HG02870 (cell line): Measurements from ENCODE around the gene SPAG9.
A peak's percentile ranks its signal among the peaks of the same experiment; 100 is the strongest.

Source experiments
- ATAC-seq: cut with Tn5 transposase; IDR thresholded peaks from one replicate; pipeline ENCODE4 v1.9.1; 2021; ENCODE audit warnings: mild to moderate bottlenecking, moderate library complexity; ENCODE audit not compliant: unreplicated experiment

SPAG9 gene

DNA sequence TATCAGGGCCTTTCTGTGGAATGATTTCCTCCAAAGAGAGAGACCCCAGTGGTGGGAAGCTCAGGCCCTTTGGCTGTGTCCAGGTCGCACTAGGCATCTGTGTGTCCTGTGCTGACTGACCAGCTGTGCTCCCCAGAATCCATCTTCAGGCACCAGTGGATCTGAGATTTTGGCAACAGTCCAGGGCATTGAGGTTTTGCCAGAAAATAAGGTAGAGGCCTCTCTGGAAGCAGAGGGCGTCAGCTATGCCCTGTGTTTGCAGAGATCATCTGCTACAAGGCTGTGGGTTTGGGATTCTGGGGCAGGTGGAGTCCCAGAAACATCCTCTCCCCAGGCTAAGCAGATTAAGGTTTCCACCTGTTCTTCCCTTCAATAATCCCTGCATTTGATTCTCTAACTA lies 197.1 kb downstream of the SPAG9 start:
- no peak for ATAC-seq

DNA sequence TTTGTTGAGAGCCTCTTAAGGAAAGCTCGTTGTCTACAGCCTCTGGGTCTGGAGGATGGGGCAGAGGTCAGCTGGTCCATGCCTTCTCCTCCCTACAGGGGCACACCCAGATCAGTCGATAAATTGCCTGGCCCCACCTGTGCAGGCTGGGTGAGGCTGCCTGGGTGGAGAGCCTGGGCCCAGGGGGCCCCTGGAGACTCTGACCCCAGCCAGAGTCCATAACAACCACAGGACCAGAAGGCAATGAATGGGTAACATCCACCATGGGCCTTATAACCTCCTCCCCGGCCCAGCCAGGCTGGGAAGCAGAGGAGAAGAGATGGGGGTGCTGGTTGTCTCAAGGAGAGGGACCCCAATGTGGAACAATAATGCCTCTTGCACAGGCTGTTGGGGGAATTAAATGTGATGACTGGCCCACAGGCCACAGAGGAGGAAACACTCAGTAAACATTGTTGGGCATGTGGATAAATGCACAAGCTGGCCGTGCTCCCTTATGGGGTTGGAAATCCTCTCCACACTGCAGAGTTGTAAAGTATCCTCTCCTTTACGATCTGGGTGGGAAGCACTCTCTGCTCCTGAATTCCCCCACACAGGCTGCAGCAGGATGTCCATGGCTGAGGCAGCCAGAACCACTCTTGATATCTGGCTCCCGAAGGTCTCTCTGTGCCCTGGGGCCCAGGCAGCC lies 197.8 kb downstream of the SPAG9 start:
- ATAC-seq = no peak

DNA sequence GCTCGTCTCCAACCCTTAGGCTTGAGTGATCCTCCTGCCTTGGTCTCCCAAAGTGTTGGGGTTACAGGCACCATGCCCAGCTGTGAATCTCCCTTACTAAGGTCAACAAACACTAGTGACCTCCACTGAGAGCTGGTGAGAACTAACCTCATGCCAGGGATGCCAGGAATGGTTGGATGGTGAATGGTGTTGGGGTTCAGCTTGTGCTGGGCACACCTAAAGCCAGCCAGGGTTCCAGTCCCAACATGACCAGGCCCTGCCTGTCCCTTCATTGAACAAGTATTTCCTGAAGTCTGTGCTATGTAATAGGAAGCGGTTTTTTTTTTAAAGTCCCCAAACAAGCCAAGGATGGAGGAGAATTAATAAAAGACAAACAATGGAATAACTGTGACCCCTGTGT lies 198.6 kb downstream of the SPAG9 start:
- ATAC-seq = no peak

DNA sequence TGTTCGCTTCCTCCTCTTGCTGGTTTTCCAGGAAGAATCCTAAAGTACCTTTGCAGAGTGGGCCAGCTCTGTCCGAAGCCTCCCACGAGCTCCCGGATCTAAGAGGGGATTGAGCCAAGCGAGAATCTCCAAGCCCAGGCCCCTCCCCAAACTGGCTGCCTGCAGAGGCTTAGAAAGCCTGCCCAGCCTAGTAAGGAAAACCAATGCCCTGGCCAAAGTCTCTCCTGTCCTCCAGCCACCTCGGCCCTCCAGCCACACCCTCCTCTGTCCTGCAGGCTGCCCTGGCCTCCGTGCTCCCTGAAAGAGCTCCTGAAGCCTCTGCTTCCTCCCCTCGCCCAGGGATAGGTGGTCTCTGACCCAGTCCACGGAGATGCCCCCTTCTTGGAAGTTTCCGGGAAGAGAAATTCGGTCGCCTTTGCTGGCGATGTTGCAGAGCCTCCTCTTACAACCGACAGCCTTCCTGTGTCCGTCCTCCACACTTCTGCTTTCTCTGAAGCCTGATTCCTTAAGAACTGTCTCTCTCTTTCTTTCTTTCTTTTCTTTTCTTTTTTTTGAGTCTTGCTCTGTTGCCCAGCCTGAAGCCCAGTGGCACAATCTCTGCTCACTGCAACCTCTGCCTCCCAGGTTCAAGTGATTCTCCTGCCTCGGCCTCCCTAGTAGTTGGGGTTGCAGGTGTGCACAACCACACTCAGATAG lies 199.6 kb downstream of the SPAG9 start:
- ATAC-seq = no peak

DNA sequence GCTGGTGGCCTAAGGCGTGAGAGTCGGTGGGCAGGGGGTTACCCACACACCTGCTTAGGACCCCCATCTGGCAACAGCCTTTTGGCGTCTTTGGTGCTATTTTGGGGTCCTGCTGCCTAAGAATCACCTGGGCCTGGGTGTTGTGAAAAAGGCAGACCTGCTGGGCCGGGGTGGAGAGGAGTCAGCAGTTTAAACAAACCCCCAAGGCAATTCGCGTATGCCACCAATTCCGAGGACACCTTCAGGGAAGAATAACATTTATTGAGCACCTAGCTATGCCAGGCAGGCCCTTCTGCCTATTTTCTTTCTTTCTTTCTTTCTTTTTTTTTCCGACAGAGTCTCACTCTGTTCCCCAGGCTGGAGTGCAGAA lies 200.6 kb downstream of the SPAG9 start:
- no peak for ATAC-seq

DNA sequence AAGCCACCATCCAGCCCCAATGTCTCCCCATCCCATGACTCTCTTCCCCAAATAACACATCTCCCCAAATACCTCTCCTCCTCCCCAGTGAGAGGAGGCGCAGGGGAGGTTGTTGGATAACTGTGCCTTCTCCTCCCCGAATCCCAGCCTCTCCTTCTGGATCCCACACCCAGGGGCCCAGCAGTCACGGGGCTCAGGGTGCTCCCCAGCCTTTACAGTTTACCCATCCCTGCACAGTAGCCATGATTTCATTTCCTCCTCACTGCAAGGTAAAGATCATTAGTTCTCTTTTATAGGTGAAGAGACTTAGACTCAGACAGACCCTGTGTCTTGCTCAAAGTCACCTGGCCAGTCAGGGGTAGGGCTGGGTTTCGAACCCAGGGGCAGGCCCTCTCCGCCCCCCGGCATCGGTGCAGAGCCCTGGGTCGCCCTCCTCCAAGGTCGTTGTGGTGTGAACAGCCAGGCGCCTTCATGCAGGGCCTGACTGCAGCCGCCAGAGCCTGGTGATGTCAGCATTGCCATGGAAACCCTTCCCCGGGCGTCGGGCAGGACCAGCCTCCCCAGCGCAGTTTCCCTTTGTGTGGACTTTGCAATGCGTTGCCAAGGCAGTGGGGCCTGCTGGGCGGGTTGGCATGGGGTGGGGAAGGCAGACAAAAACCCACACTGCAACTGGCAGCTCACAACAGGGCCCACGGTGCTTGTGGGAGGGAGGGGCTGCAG lies 201.2 kb downstream of the SPAG9 start:
- peak; percentile 66 for ATAC-seq

DNA sequence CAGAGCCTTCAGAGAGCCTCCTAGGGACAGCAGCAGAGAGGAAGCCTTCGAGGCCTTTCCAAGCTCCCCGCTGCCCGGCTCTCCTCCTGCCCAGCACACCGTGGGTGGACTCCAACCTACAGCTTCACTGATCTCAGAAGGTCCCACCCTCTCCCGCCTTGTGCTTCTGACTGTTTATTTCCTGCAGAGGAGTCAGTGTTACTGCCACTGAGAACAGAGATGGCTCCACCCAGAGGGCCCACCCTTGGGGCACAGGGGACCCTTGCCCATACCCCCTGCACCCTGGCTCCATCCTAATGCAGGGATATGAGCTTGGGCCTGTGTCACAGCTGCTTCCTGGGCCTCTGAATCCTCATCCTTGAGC lies 201.8 kb downstream of the SPAG9 start:
- no peak for ATAC-seq

DNA sequence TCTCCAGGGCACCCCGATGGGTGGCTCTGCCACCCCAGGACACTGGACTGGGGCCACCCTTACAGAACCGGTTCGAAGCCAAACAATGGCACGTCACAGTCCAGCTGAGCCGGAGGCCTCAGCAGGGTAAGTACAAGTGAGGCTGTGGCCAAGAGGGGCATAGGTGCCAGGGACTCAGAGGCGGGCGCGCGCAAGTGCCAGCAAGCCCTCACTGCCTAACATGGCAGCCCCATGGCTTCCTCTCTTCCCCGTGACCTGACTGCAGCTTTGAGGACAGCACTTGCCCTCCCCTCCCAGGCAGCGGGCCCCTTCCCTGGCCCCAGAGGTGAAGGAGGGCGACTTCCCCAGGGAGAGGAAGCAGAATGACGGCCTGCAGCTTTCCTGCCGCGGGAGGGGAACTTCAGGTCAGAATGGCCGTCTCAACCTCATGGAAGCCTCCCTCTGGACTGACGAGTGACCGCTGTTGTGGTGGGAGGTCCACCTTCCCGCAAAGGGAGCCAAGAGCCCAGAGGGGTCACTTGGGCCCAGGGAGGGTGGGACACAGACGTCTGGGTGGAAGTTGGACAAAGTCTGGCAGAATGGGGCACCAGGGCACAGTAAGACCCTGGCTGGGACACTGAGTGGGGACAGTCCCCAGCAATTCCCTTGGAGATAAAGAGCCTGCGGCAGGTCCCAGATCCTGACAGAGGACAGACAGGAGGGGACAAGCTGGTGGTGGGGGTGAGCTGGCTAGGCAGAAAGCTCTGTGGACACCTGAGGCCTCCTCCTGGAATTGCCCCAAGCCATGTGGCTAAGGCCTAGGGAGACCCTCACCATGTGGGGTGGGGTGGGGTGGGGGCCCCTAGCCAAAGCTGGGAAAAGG lies 202.4 kb downstream of the SPAG9 start:
- ATAC-seq = no peak

DNA sequence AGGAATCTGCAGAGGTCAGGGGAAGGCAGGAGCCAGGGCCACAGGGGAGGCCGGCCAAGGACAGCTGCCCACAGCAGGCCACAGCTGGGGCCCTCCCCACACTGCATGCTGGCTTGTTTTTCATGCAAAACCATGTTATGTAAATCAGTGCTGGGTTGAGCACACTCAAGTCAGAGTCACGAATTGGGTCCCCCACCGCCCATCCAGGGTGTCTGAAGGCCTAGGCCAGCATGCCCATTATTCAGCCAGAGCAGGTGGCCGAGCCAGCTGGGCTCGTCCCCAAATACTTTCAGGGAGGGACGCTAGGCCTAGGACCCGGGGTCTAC lies 203.3 kb downstream of the SPAG9 start:
- peak; percentile 62 for ATAC-seq

DNA sequence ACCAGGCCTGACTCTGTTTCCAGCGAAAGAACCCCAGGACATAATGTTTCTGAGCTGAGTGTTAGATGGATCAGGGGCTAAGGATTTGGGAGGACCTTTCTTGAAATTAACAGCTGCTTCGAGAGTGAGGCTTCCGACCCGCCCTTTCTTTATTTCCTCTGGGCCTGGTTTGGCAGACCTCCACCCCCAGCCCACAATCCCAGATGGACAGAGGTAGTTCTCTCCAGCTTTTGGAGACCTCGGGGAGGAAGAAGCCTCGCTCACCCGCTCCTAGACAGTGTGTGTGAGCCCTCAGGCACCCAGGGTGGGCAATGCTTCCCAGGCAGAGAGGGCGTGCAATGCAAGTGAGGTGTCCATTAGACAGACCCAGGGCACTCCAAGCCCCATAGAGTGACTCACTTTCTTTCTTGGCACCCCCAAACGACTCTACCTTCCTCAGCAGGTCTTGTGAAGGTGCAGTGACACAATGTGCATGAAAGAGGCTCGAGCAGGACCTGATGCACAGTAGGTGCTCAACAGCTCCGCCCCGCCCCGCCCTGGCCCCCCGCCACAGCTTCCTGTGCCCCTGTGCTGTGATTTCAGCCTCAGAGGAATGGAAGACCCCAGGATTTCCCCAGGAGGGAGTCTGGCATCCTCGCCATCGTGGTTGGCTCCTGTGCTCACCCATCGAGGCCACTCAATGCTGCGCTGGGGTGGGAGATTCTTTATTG lies 203.8 kb downstream of the SPAG9 start:
- no peak for ATAC-seq

DNA sequence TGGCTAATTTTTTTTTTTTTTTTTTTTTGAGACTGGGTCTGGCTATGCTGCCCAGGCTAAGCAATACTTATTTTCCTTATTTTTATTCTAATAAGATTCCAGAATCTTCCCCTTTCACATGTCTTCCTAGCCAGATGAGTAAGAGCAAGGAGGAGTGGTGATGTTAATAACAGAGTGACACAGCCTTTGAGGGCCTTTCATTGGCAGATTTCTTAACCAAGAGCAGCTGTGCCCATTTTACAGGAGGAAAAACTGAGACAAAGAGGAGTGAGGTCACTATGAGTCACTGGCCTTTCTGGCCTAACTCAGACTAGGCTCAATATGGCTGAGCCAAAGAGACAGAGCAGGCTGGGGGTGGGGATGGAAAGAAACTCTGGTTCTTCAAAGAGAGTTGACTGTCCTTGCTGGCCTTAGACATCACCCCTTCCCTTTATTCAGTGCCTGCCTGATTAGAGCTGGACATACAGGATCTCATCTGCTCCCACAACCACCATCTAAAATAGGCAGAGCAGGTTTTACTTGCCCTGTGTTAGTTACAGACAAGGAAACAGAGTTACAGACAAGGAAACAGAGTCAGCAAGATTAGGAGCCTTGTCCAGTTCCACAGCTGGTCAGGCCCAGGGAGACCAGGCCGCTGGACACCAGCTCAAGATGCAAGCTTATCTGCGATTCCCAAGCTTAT lies 204.5 kb downstream of the SPAG9 start:
- no peak for ATAC-seq

DNA sequence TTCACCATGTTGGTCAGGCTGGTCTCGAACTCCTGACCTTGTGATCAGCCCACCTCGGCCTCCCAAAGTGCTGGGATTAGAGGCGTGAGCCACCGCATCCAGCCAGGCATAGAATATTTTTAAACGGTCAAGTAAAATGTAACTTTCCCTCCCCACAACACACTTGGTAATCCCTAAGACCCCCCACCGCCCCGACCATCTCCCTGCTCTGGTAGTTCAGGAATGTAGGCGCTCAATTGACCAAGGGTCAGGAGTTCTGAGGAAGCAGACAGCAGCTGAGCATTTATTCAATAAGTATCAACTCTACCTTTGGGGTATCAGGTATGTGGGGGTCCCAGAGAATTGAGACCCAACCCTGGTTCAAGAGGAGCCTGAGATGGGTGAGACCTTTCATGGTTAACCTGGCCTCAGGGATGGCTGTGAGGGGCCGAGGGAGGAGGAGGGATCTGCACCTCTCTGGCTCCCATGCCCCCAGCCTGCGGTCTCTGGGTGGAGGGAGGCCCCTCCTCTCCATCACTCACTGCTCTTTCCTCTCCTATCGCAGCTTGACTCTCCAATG lies 206.1 kb downstream of the SPAG9 start:
- no peak for ATAC-seq

DNA sequence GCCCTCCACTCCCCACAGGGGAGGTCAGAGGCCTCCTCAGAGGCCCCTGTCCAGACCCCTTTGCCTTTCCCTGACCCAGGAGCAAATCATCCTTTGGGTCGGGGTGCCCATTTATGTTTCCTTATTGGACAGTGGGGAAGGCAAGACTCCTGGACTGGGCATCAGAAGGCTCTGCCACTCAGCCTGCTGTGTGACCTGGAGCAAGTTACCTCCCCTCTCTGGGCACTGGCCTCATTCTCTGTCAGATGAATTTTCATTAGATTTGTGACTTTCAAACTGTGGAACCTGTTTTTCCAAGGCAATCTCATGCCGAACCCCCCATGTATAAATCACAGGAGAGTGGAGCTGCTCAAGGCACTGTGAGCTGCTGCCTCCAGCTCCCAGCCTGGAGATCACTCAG lies 207.5 kb downstream of the SPAG9 start:
- ATAC-seq = no peak
